Smooth muscle cell (in vitro differentiated cells): ENCODE data around the gene ST3GAL4. TPM values are rescaled to one million over a fixed set of nuclear protein-coding genes. Genes with fewer than 3 reads are reported as not detected.
A peak's percentile ranks its signal among the peaks of the same experiment; 100 is the strongest.

Source experiments
- DNase-seq: peaks from one replicate; lab custom pipeline; 2025; ENCODE audit not compliant: unreplicated experiment; lab: John Stamatoyannopoulos, UW
- H2AFZ ChIP-seq: fragments of 200-600 bp; sonication (generic); 2 replicates; pipeline ENCODE4 v1.6.0; 2016; ENCODE audit warnings: antibody characterized with exemption, low read depth, mild to moderate bottlenecking
- H3F3A ChIP-seq: fragments of 200-600 bp; sonication (generic); 2 replicates; pipeline ENCODE4 v1.6.0; 2017; ENCODE audit warnings: antibody characterized with exemption, low read depth
- H3K27ac ChIP-seq: fragments of 200-600 bp; sonication (generic); 2 replicates; pipeline ENCODE4 v1.5.1; 2016; ENCODE audit warnings: low read depth, mild to moderate bottlenecking
- H3K27me3 ChIP-seq: fragments of 200-600 bp; sonication (generic); 2 replicates; pipeline ENCODE4 v1.6.1; 2016; ENCODE audit warnings: low read depth, mild to moderate bottlenecking
- H3K36me3 ChIP-seq: fragments of 200-600 bp; sonication (generic); 2 replicates; pipeline ENCODE4 v1.5.1; 2016; ENCODE audit warnings: low read depth
- H3K4me1 ChIP-seq: fragments of 200-600 bp; sonication (generic); 2 replicates; pipeline ENCODE4 v1.5.1; 2016; ENCODE audit warnings: low read depth
- H3K4me2 ChIP-seq: fragments of 200-600 bp; sonication (generic); 2 replicates; pipeline ENCODE4 v1.6.0; 2016; ENCODE audit warnings: mild to moderate bottlenecking
- H3K4me3 ChIP-seq: fragments of 200-600 bp; sonication (generic); 2 replicates; pipeline ENCODE4 v1.5.1; 2016; ENCODE audit warnings: mild to moderate bottlenecking
- H3K79me2 ChIP-seq: fragments of 200-600 bp; sonication (generic); 2 replicates; pipeline ENCODE4 v1.6.0; 2016; ENCODE audit warnings: low read depth, mild to moderate bottlenecking
- H3K9ac ChIP-seq: fragments of 200-600 bp; sonication (generic); 2 replicates; pipeline ENCODE4 v1.6.0; 2016; ENCODE audit warnings: low read depth
- H3K9me3 ChIP-seq: fragments of 200-600 bp; sonication (generic); replicated peaks from 2 replicates; pipeline ENCODE4 v1.5.1; 2016; ENCODE audit warnings: low read depth
- H4K20me1 ChIP-seq: fragments of 200-600 bp; sonication (generic); 2 replicates; pipeline ENCODE4 v1.6.0; 2016; ENCODE audit warnings: low read depth
- WGBS: methylation state at CpG from one replicate; pipeline ENCODE4 v1.1.7; 2016; ENCODE audit warnings: low lambda C conversion rate; 5-methylcytosine and 5-hydroxymethylcytosine counted together
- polyA plus RNA-seq: library from polyadenylated mRNA; unstranded; fragments of >200 nt; fragmentation: Nextera tagmentation; extraction: Ambion mirVana; gene quantifications from 2 replicates; pipeline ENCODE4 v1.2.1, GENCODE V29; 2016
- total RNA-seq: library from RNA; depleted of rRNA; stranded (reverse); fragments of >200 nt; gene quantifications from 2 replicates; pipeline ENCODE4 v1.2.3, GENCODE V29; 2014
- TF ChIP-seq, protein P1 (sequence below): fragments of 200-600 bp; sonication (generic); IDR thresholded peaks from 2 replicates; pipeline ENCODE4 v1.5.1; 2017; ENCODE audit warnings: borderline replicate concordance, mild to moderate bottlenecking, antibody characterized with exemption; ENCODE audit not compliant: insufficient read depth, poor library complexity, severe bottlenecking

Gene ST3GAL4
- total and polyA plus RNA-seq, 2 experiments from 2014 or later: 60.3 to 60.9 TPM

DNA sequence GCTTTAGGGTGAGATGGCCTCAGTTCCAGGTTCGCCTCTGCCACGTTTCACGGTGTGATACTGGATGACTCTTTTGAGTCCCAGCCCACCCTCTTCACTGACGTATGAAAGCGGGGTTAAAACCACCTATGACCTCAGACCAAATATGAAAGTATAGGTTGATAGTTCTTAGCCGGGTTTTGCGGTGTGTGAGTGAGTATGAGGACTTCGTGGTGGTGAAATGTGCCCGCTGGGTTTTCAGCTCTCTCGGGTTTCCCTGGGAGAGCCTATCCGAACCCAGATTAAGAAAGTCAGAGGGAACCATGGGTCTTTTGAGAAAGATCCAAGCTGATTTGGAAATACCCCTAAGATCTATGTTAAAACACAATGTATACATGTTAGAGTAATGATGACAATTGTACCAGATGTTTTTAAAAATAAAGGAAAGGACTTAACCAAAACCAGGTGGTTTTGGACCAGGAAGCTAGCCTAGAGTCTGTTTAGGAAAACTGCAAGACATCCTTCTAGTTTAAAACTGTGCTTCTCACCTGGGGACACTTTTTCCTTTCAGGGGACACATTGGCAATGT lies 25.8 kb upstream of the ST3GAL4 start:
- no peaks in the 10 kb centered on the region for H3K79me2 ChIP-seq

DNA sequence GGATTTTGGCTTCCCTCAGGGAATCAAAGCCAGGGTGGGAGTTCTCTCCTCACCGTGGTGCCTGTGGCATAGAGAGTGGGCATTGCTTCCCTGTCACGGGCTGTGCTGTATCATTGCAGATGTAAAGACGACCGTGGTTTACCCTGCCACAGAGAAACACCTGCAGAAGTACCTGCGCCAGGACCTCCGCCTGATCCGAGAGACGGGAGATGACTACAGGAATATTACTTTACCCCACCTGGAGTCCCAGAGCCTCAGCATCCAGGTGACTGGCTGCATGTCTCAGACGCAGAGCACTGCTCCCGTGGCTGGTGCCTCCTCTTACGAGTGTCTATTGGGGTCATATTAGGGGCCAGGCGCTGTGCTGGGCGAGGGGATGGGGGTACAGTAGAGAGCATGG lies 24.2 kb upstream of the ST3GAL4 start:
- 97% methylated on average over 13 of the region's 13 CpGs for WGBS
- TF ChIP-seq, protein P1, sequence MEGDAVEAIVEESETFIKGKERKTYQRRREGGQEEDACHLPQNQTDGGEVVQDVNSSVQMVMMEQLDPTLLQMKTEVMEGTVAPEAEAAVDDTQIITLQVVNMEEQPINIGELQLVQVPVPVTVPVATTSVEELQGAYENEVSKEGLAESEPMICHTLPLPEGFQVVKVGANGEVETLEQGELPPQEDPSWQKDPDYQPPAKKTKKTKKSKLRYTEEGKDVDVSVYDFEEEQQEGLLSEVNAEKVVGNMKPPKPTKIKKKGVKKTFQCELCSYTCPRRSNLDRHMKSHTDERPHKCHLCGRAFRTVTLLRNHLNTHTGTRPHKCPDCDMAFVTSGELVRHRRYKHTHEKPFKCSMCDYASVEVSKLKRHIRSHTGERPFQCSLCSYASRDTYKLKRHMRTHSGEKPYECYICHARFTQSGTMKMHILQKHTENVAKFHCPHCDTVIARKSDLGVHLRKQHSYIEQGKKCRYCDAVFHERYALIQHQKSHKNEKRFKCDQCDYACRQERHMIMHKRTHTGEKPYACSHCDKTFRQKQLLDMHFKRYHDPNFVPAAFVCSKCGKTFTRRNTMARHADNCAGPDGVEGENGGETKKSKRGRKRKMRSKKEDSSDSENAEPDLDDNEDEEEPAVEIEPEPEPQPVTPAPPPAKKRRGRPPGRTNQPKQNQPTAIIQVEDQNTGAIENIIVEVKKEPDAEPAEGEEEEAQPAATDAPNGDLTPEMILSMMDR: no peak
- no peak overlapping the region for H3K4me2 ChIP-seq
- peaks cover 24% of the 10 kb centered on the region for H3F3A ChIP-seq
- H3K27me3 ChIP-seq: no peaks in the 10 kb centered on the region
- DNase-seq: no peak
- no peak overlapping the region for H2AFZ ChIP-seq
- no peaks in the 10 kb centered on the region for H4K20me1 ChIP-seq
- H3K9ac ChIP-seq: no peak overlapping the region
- H3K27ac ChIP-seq: peak overlapping the region; percentile 92
- no peaks in the 10 kb centered on the region for H3K36me3 ChIP-seq
- H3K9me3 ChIP-seq: no peaks in the 10 kb centered on the region
- no peak overlapping the region for H3K4me3 ChIP-seq
- H3K4me1 ChIP-seq: peaks cover 5% of the 10 kb centered on the region
- H3K79me2 ChIP-seq: no peaks in the 10 kb centered on the region

More for the DNA sequence above, 25.8 kb upstream of the ST3GAL4 start:
- no peak overlapping the region for H3K27ac ChIP-seq
- no peaks in the 10 kb centered on the region for H3K36me3 ChIP-seq
- 96% methylated on average over 11 of the region's 11 CpGs for WGBS
- H2AFZ ChIP-seq: no peak overlapping the region
- H3K9me3 ChIP-seq: no peaks in the 10 kb centered on the region
- H3K27me3 ChIP-seq: no peaks in the 10 kb centered on the region
- no peak overlapping the region for H3K4me3 ChIP-seq
- H4K20me1 ChIP-seq: no peaks in the 10 kb centered on the region
- H3K9ac ChIP-seq: no peak overlapping the region
- no peaks in the 10 kb centered on the region for H3K4me1 ChIP-seq
- H3F3A ChIP-seq: peaks cover 15% of the 10 kb centered on the region
- no peak for DNase-seq
- no peak overlapping the region for H3K4me2 ChIP-seq
- TF ChIP-seq, protein P1: no peak

DNA sequence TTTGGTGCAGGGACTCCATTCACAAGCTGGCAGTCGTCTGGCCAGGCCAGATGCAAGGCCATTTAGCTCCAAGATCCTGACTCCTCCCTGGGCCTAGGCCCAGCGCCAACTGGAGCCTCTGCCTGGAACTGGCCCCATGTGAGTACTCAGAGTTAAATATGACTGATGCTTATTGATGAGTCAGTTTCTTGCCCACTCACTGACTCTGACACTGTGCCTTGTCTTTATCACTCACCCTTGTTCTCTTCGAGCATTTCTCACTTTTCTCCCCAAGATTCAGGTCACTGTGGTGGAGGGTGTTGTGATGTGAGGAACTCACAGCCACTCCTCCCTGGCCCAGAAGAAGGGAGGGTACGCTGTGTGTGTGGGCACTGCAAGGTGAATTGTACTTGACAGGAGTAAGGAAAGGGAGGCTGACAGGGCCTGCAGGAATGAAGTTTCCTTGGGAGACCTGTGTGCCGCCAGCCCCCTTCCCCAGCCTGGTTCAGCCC lies 23.2 kb upstream of the ST3GAL4 start:
- no peaks in the 10 kb centered on the region for H3K9me3 ChIP-seq
- H3F3A ChIP-seq: peaks cover 27% of the 10 kb centered on the region
- no peaks in the 10 kb centered on the region for H3K79me2 ChIP-seq
- TF ChIP-seq, protein P1: no peak
- H2AFZ ChIP-seq: no peak overlapping the region
- peak overlapping the region; percentile 32 for H3K4me2 ChIP-seq
- H3K4me3 ChIP-seq: no peak overlapping the region
- H3K9ac ChIP-seq: peak overlapping the region; percentile 20
- no peaks in the 10 kb centered on the region for H4K20me1 ChIP-seq
- peaks cover 12% of the 10 kb centered on the region for H3K4me1 ChIP-seq
- peak overlapping the region; percentile 92 for H3K27ac ChIP-seq
- no peak for DNase-seq
- 36% methylated on average over 5 of the region's 5 CpGs for WGBS
- H3K27me3 ChIP-seq: no peaks in the 10 kb centered on the region
- H3K36me3 ChIP-seq: no peaks in the 10 kb centered on the region

DNA sequence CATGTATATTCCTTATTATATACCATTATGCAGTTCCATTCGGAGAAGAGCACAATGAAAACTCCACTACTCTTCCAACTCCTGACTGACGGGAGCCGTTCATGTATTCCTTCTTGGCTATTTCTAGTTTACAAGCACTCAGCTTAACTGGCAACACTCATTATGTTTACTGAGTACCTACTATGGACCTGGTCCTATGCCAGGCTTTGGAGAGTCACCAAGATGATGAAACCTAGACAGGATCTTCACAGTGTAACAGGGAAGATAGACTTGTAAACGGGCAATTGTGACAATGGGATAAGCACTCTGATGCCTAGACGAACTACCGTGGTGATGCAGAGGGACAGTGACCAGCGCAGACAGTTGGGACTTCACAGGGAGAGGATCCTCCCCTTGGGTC lies 22.3 kb upstream of the ST3GAL4 start:
- H3K27ac ChIP-seq: peak overlapping the region; percentile 92
- no peaks in the 10 kb centered on the region for H3K9me3 ChIP-seq
- WGBS: 81% methylated on average over 7 of the region's 7 CpGs
- no peak overlapping the region for H3K9ac ChIP-seq
- H3K4me2 ChIP-seq: no peak overlapping the region
- no peak overlapping the region for H2AFZ ChIP-seq
- peaks cover 13% of the 10 kb centered on the region for H3K4me1 ChIP-seq
- H3K27me3 ChIP-seq: no peaks in the 10 kb centered on the region
- H3K79me2 ChIP-seq: no peaks in the 10 kb centered on the region
- no peak for DNase-seq
- H3K36me3 ChIP-seq: no peaks in the 10 kb centered on the region
- H3F3A ChIP-seq: peaks cover 27% of the 10 kb centered on the region
- no peak overlapping the region for H3K4me3 ChIP-seq
- H4K20me1 ChIP-seq: no peaks in the 10 kb centered on the region
- TF ChIP-seq, protein P1: no peak
